ENCODE data around the gene JAGN1. TPM values are rescaled to one million over a fixed set of nuclear protein-coding genes. Genes with fewer than 3 reads are reported as not detected.
"Not testable (repeated sequence)": the region's sequence is repeated elsewhere in the genome, so short reads cannot be mapped to it uniquely, and the experiment has no call there.

The JAGN1 gene
- total RNA-seq, 2 donors from 2014 or later = 21.9 to 29.1 TPM

DNA sequence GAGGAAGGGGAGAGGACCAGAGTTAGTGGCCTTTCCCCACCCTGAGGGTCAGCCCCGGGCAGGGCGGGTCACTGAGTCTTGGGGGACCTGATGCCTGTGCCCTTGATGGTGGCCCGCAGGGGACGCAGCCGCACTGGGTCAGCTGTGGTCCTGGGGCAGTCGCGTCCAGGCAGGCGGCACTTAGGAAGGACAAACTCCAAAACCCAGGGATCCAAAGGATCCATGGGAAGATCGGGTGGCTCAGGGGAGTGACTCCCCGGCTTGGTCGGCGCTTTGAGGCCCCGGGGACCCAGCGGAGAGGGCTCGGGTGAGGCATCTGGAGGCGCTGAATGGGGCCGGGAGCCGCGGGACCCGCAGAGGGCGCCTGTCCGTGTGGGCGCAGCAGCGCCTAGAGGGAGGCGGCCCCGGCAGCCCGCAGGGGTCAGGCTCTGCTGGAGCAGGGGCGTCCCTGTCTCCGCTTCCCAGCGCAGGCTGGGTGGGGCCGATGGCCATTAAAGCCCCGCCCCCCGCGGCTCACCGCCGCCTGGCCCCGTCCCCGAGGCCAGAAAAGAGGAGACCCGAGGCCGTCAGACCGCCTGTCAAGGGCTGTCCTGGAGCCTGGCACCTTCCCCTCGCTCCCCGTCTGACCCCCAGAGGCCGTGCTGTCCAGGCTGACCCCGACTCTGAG, 27.9 kb upstream of the JAGN1 start:
- no peaks in the 10 kb centered on the region for H3K4me1 ChIP-seq (ENCODE audit: control insufficient read depth, insufficient read depth, low read length)
- TF ChIP-seq, protein P1, sequence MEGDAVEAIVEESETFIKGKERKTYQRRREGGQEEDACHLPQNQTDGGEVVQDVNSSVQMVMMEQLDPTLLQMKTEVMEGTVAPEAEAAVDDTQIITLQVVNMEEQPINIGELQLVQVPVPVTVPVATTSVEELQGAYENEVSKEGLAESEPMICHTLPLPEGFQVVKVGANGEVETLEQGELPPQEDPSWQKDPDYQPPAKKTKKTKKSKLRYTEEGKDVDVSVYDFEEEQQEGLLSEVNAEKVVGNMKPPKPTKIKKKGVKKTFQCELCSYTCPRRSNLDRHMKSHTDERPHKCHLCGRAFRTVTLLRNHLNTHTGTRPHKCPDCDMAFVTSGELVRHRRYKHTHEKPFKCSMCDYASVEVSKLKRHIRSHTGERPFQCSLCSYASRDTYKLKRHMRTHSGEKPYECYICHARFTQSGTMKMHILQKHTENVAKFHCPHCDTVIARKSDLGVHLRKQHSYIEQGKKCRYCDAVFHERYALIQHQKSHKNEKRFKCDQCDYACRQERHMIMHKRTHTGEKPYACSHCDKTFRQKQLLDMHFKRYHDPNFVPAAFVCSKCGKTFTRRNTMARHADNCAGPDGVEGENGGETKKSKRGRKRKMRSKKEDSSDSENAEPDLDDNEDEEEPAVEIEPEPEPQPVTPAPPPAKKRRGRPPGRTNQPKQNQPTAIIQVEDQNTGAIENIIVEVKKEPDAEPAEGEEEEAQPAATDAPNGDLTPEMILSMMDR (conservative IDR thresholded peaks at IDR 0.05) = peak; percentile 69
- 22 to 35% methylated on average over 23 to 45 of the region's 45 CpGs for WGBS, 2 experiments (ENCODE audit: insufficient coverage in 1 of 2, insufficient read length in 1 of 2)
- Mint-ChIP-seq H3K27me3 (ENCODE audit: insufficient read depth) (peaks cover 9% of the 10 kb centered on the region), H3K4me3 (peak overlapping the region; percentile 52), H3K36me3 (ENCODE audit: low read depth) (no peaks in the 10 kb centered on the region), H3K27ac (no peak overlapping the region), H3K4me1 (peaks cover 12% of the 10 kb centered on the region), H3K9me3 (no peaks in the 10 kb centered on the region)
- no peak overlapping the region for H3K4me3 ChIP-seq (ENCODE audit: low read length)
- H3K27me3 ChIP-seq (ENCODE audit: control insufficient read depth, insufficient read depth, low read length, poor library complexity, severe bottlenecking) = no peaks in the 10 kb centered on the region
- peak; percentile 92 for DNase-seq
- no peak overlapping the region for H3K9ac ChIP-seq (ENCODE audit: extremely low read depth, low read length, poor library complexity, severe bottlenecking)
- no peak overlapping the region for H3K27ac ChIP-seq (ENCODE audit: low read depth, low read length)
- H3K36me3 ChIP-seq (ENCODE audit: control insufficient read depth, insufficient read depth, low read length) = no peaks in the 10 kb centered on the region
- H3K9me3 ChIP-seq (ENCODE audit: control insufficient read depth, low read length) = no peaks in the 10 kb centered on the region

DNA sequence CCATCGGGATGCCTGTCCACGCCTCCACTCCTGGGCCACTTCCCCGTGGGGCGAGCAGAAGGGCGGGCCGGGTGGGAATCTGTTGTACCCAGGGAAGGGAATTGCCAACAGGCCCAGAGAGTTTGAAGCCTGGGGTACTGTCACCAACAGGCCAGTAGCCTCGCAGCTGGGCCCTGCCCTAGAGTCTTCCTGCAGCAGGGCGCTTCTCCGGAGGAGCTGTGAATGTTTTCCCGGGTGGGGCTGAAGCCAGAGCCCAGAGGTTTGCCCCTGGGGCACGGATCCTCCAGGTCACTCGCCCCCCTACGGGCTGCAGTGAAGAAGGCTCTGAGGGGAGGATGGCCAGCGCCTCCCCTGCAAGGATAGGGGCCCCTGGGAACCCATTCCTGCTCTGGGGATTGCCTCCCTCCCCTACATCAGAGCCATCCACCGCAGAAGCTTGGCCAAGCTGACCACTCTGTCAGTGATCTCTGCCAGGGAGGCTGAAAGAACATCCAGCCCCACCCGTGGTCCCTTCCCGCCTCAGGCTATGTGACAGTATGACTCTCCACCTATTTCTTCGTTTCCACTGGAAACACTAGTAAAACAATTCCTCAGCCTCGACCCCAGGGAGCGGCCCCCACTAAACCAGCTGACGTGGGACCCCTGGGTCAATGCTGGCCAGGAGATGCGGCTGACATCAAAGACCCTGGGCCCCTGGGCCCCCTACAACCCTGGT, 27.2 kb upstream of the JAGN1 start:
- Mint-ChIP-seq H3K9me3 (no peaks in the 10 kb centered on the region), H3K27ac (no peak overlapping the region), H3K36me3 (ENCODE audit: low read depth) (no peaks in the 10 kb centered on the region), H3K27me3 (ENCODE audit: insufficient read depth) (peaks cover 9% of the 10 kb centered on the region), H3K4me3 (peak overlapping the region; percentile 52), H3K4me1 (peaks cover 12% of the 10 kb centered on the region)
- Histone ChIP-seq H3K27ac (ENCODE audit: low read depth, low read length) (no peak overlapping the region), H3K27me3 (ENCODE audit: control insufficient read depth, insufficient read depth, low read length, poor library complexity, severe bottlenecking) (no peaks in the 10 kb centered on the region), H3K4me3 (ENCODE audit: low read length) (no peak overlapping the region), H3K9ac (ENCODE audit: extremely low read depth, low read length, poor library complexity, severe bottlenecking) (no peak overlapping the region), H3K9me3 (ENCODE audit: control insufficient read depth, low read length) (no peaks in the 10 kb centered on the region), H3K36me3 (ENCODE audit: control insufficient read depth, insufficient read depth, low read length) (no peaks in the 10 kb centered on the region), H3K4me1 (ENCODE audit: control insufficient read depth, insufficient read depth, low read length) (no peaks in the 10 kb centered on the region)
- DNase-seq = no peak
- 84 to 94% methylated on average over 6 to 22 of the region's 22 CpGs for WGBS, 2 experiments (ENCODE audit: insufficient coverage in 1 of 2, insufficient read length in 1 of 2)
- TF ChIP-seq, protein P1 (conservative IDR thresholded peaks at IDR 0.05) = no peak

DNA sequence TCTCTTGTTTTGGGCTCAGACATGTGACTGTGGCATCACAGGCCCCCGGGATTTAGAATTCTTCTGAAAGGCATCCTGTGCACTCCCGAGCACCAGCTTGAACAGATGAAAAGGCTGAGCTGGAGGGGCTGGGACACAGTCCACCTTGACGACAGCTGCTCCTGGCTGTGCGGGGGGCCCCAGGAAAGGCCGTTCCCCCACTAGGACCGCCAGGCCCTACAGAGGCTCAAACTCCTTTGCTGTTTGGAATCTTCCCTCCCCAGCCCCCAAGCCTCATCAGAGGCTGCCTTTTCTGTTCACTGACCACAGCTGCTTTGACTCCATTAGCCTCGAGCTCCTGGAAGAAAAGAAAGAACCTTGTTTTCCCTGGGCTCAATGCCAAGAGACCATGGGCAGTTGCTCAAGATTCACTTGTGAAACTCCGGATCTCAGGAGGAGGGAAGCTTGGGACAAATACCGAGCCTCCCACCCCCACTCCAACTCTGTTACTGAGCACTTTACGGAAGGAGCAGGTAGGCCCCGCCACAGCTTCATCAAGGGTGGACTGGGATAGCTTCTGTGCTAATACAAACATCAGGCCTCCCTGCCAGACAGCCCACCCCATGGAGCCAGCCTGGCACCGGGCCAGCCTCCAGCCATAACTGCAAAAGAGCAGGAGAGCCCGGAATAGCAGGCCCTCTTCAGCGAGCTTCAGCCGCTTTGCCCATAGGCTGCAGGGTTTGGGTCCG, 26.0 kb upstream of the JAGN1 start:
- peak overlapping the region; percentile 66 for H3K27ac ChIP-seq (ENCODE audit: low read depth, low read length)
- no peak overlapping the region for H3K4me3 ChIP-seq (ENCODE audit: low read length)
- H3K4me1 ChIP-seq (ENCODE audit: control insufficient read depth, insufficient read depth, low read length) = no peaks in the 10 kb centered on the region
- Mint-ChIP-seq H3K27ac (no peak overlapping the region), H3K4me1 (peaks cover 8% of the 10 kb centered on the region), H3K36me3 (ENCODE audit: low read depth) (no peaks in the 10 kb centered on the region), H3K4me3 (no peak overlapping the region), H3K27me3 (ENCODE audit: insufficient read depth) (peaks cover 13% of the 10 kb centered on the region), H3K9me3 (no peaks in the 10 kb centered on the region)
- no peaks in the 10 kb centered on the region for H3K36me3 ChIP-seq (ENCODE audit: control insufficient read depth, insufficient read depth, low read length)
- no peaks in the 10 kb centered on the region for H3K27me3 ChIP-seq (ENCODE audit: control insufficient read depth, insufficient read depth, low read length, poor library complexity, severe bottlenecking)
- no peak for DNase-seq
- H3K9me3 ChIP-seq (ENCODE audit: control insufficient read depth, low read length) = no peaks in the 10 kb centered on the region
- WGBS, 2 experiments (ENCODE audit: insufficient coverage in 1 of 2, insufficient read length in 1 of 2) = 87 to 93% methylated on average over 6 to 16 of the region's 16 CpGs
- TF ChIP-seq, protein P1 (conservative IDR thresholded peaks at IDR 0.05) = no peak
- H3K9ac ChIP-seq (ENCODE audit: extremely low read depth, low read length, poor library complexity, severe bottlenecking) = no peak overlapping the region

DNA sequence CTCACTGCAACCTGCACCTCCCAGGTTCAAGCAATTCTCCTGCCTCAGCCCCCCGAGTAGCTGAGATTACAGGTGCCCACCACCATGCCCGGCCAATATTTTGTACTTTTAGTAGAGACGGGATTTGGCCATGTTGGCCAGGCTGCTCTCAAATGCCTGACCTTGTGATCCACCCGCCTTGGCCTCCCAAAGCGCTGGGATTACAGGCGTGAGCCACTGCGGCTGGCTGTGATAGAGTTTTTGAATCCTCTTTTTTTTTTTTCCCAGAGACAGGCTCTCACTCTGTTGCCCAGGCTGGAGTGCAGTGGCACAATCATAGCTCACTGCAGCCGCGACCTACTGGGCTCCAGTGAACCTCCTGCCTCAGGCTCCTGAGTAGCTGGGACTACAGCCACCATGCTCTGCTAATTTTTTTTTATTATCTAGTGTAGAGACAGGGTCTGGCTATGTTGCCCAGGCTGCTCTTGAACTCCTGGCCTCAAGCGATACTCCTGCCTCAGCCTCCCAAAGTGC, 25.2 kb upstream of the JAGN1 start:
- 95 to 96% methylated on average over 9 to 10 of the region's 10 CpGs for WGBS, 2 experiments (ENCODE audit: insufficient coverage in 1 of 2, insufficient read length in 1 of 2)
- H3K9ac ChIP-seq (ENCODE audit: extremely low read depth, low read length, poor library complexity, severe bottlenecking); H3K9me3 Mint-ChIP-seq; H3K4me3 Mint-ChIP-seq; H3K9me3 ChIP-seq (ENCODE audit: control insufficient read depth, low read length); H3K4me3 ChIP-seq (ENCODE audit: low read length); H3K27ac Mint-ChIP-seq; H3K27me3 ChIP-seq (ENCODE audit: control insufficient read depth, insufficient read depth, low read length, poor library complexity, severe bottlenecking); H3K4me1 ChIP-seq (ENCODE audit: control insufficient read depth, insufficient read depth, low read length); H3K36me3 ChIP-seq (ENCODE audit: control insufficient read depth, insufficient read depth, low read length); DNase-seq; H3K36me3 Mint-ChIP-seq (ENCODE audit: low read depth); H3K4me1 Mint-ChIP-seq; H3K27ac ChIP-seq (ENCODE audit: low read depth, low read length): not testable (repeated sequence)
- peaks cover 13% of the 10 kb centered on the region for H3K27me3 Mint-ChIP-seq (ENCODE audit: insufficient read depth)

All from endodermal cell (in vitro differentiated cells).